ENCODE measurements around the gene RGS3. TPM values are rescaled to one million over a fixed set of nuclear protein-coding genes. Genes with fewer than 3 reads are reported as not detected.

Gene RGS3
- polyA plus RNA-seq, 1 of the 3 experiments (the other 2 are of a cell fraction): 50.6 TPM

GRCh38 chr9:113538131-113538530, 74.6 kb downstream of the RGS3 start:
- Histone ChIP-seq H3K27me3 (ENCODE audit: insufficient read depth) (no peaks in the 10 kb centered on the region), H4K20me1 (ENCODE audit: insufficient read depth) (no peaks in the 10 kb centered on the region), H3K36me3 (replicated peaks in 1 of 2; ENCODE audit: control insufficient read depth in 1 of 2, insufficient read depth in 2 of 2, low read length in 1 of 2) (no peaks in the 10 kb centered on the region), H3K4me3 (ENCODE audit: low read depth in 2 of 2, low read length in 1 of 2) (no peak overlapping the region), H3F3A (replicated peaks; ENCODE audit: insufficient read depth) (no peaks in the 10 kb centered on the region), H3K9ac (no peak overlapping the region), H3K79me2 (ENCODE audit: insufficient read depth) (no peaks in the 10 kb centered on the region), H3K9me2 (no peaks in the 10 kb centered on the region), H3K4me2 (no peak overlapping the region), H3K27ac (ENCODE audit: low read depth in 2 of 2, low read length in 1 of 2) (no peak overlapping the region), H2AFZ (ENCODE audit: low read depth) (no peak overlapping the region), H3K4me1 (ENCODE audit: control insufficient read depth in 1 of 2, insufficient read depth in 2 of 2, low read depth in 1 of 2, low read length in 1 of 2) (peaks cover 0 to 44% of the 10 kb centered on the region in 2 experiments; a peak in 1 of 4 replicates), H3K9me3 (no peaks in the 10 kb centered on the region)
- DNase-seq: no peak
- WGBS (ENCODE audit: low lambda C conversion rate): 94% methylated on average over 5 of the region's 5 CpGs
- TF ChIP-seq CHD2 (IDR thresholded peaks at IDR 0.05; ENCODE audit: low read length, partially characterized antibody) (no peak), JUND (IDR thresholded peaks at IDR 0.05) (no peak), POLR2AphosphoS5 (IDR thresholded peaks at IDR 0.05; ENCODE audit: low read depth, low read length) (no peak), RFX5 (IDR thresholded peaks at IDR 0.05; ENCODE audit: low read length) (no peak), MAX (IDR thresholded peaks at IDR 0.05; ENCODE audit: low read depth) (no peak), REST (IDR thresholded peaks at IDR 0.05; ENCODE audit: low read depth, low read length) (no peak), FOSL2 (IDR thresholded peaks at IDR 0.05; ENCODE audit: borderline replicate concordance, low read depth) (no peak), MEF2A (IDR thresholded peaks at IDR 0.05; ENCODE audit: borderline replicate concordance, low read depth) (no peak), SMC3 (IDR thresholded peaks at IDR 0.05; ENCODE audit: low read depth, low read length) (no peak), FOXM1 (IDR thresholded peaks at IDR 0.05; ENCODE audit: low read depth) (no peak), IRF3 (IDR thresholded peaks at IDR 0.05; ENCODE audit: low read depth, low read length) (no peak), GABPA (IDR thresholded peaks at IDR 0.05; ENCODE audit: low read depth) (no peak), ZBTB33 (IDR thresholded peaks at IDR 0.05; ENCODE audit: borderline replicate concordance, low read depth) (no peak), YY1 (IDR thresholded peaks at IDR 0.05; ENCODE audit: low read depth) (no peak), SIN3A (IDR thresholded peaks at IDR 0.05; ENCODE audit: borderline replicate concordance, low read depth, low read length) (no peak), MXI1 (IDR thresholded peaks at IDR 0.05; ENCODE audit: low read depth, low read length) (no peak), USF1 (IDR thresholded peaks at IDR 0.05; ENCODE audit: borderline replicate concordance, low read depth) (no peak), RAD21 (IDR thresholded peaks at IDR 0.05; ENCODE audit: low read length) (no peak)
- POLR2A ChIA-PET: no interaction called here
- CTCF ChIA-PET: interaction anchor here (0.8 to 1.6 kb wide), 2 partner anchors 49 to 92 kb away, joined by 3 to 5 read pairs; no protein-coding TSS in a partner anchor
